HepG2 (cell line): ENCODE results near the gene ZNF341. TPM values are rescaled to one million over a fixed set of nuclear protein-coding genes. Genes with fewer than 3 reads are reported as not detected.

Experiments
- AHDC1 ChIP-seq: sonication (generic); formaldehyde crosslinking; IDR thresholded peaks from 2 replicates; pipeline ENCODE4 v1.5.1; 2020; ENCODE audit warnings: mild to moderate bottlenecking, missing genetic modification reagents, borderline replicate concordance
- ELF1 ChIP-seq: sonication (generic); formaldehyde crosslinking; IDR thresholded peaks from 2 replicates; pipeline ENCODE4 v1.4.0; 2020; ENCODE audit warnings: missing genetic modification reagents
- ETV5 ChIP-seq: IDR thresholded peaks from 2 replicates; pipeline ENCODE4 v1.6.1; 2018; ENCODE audit warnings: missing biosample characterization, missing genetic modification reagents, inconsistent platforms, borderline replicate concordance
- GRHL1 ChIP-seq: sonication (generic); formaldehyde crosslinking; conservative IDR thresholded peaks from 2 replicates; pipeline ENCODE4 v1.8.0; 2022; ENCODE audit warnings: missing genetic modification reagents
- HMG20B ChIP-seq: conservative IDR thresholded peaks from 2 replicates; pipeline ENCODE4 v1.6.1; 2016; ENCODE audit warnings: missing genetic modification reagents, missing compliant biosample characterization
- KLF15 ChIP-seq: sonication (generic); formaldehyde crosslinking; IDR thresholded peaks from 2 replicates; pipeline ENCODE4 v1.8.1; 2023; ENCODE audit warnings: borderline replicate concordance, mild to moderate bottlenecking, inconsistent platforms, missing genetic modification reagents, mixed read lengths
- MIER2 ChIP-seq: IDR thresholded peaks from 2 replicates; pipeline ENCODE4 v1.6.1; 2016; ENCODE audit warnings: missing biosample characterization, missing genetic modification reagents
- NFIB ChIP-seq: sonication (generic); formaldehyde crosslinking; IDR thresholded peaks from 2 replicates; pipeline ENCODE4 v1.9.0; 2021; ENCODE audit warnings: missing genetic modification reagents, mild to moderate bottlenecking, borderline replicate concordance
- PAF1 ChIP-seq: IDR thresholded peaks from 2 replicates; pipeline ENCODE4 v1.6.1; 2016; ENCODE audit warnings: missing genetic modification reagents, missing compliant biosample characterization
- PBX2 ChIP-seq: IDR thresholded peaks from 2 replicates; pipeline ENCODE4 v1.6.1; 2016; ENCODE audit warnings: control low read depth
- PHF21A ChIP-seq: sonication (generic); formaldehyde crosslinking; IDR thresholded peaks from 2 replicates; pipeline ENCODE4 v1.5.0; 2020; ENCODE audit warnings: mild to moderate bottlenecking, missing genetic modification reagents
- SMAD3 ChIP-seq: sonication (generic); formaldehyde crosslinking; IDR thresholded peaks from 2 replicates; pipeline ENCODE4 v1.4.0; 2020; ENCODE audit warnings: missing genetic modification reagents
- SNAPC2 ChIP-seq: sonication (generic); formaldehyde crosslinking; IDR thresholded peaks from 2 replicates; pipeline ENCODE4 v1.8.1; 2022; ENCODE audit warnings: mild to moderate bottlenecking, missing genetic modification reagents
- ZNF292 ChIP-seq: sonication (generic); formaldehyde crosslinking; IDR thresholded peaks from 2 replicates; pipeline ENCODE4 v1.8.1; 2022; ENCODE audit warnings: mild to moderate bottlenecking, low read depth, missing genetic modification reagents, borderline replicate concordance
- ZNF331 ChIP-seq: sonication (generic); formaldehyde crosslinking; IDR thresholded peaks from 2 replicates; pipeline ENCODE4 v1.4.0; 2020; ENCODE audit warnings: missing genetic modification reagents
- ZNF441 ChIP-seq: sonication (generic); formaldehyde crosslinking; IDR thresholded peaks from 2 replicates; pipeline ENCODE4 v1.7.0; 2021; ENCODE audit warnings: missing genetic modification reagents, borderline replicate concordance
- ZNF674 ChIP-seq: sonication (generic); formaldehyde crosslinking; IDR thresholded peaks from 2 replicates; pipeline ENCODE4 v1.5.0; 2020; ENCODE audit warnings: low read depth, mild to moderate bottlenecking, missing genetic modification reagents
- polyA plus RNA-seq, 8 experiments: library from polyadenylated mRNA; depleted of rRNA in 3 of 8; stranded (reverse) in 7 of 8; unstranded in 1 of 8; fragments of >200 nt; fragmentation: Illumina TruSeq in 4 of 8; extraction: Trizol in 4 of 8; gene quantifications; 2 replicates each; pipeline versions ENCODE4 v1.2.1 to v1.2.3, GENCODE V29; 2011 to 2016; ENCODE audit warnings: low read depth in 4 of 8, missing spikeins in 1 of 8, mixed read lengths in 1 of 8; ENCODE audit not compliant: insufficient read depth in 1 of 8
- total RNA-seq, 5 experiments: library from RNA; depleted of rRNA; stranded (reverse); fragments of >200 nt; fragmentation: Illumina TruSeq; extraction: Trizol; gene quantifications; 2 replicates each; pipeline ENCODE4 v1.2.3, GENCODE V29; 2016; ENCODE audit warnings: low read depth in 1 of 5
- TF ChIP-seq, protein P1 (sequence below): sonication (generic); formaldehyde crosslinking; IDR thresholded peaks from 2 replicates; pipeline ENCODE4 v1.4.0; 2020; ENCODE audit warnings: mild to moderate bottlenecking, missing genetic modification reagents
- TF ChIP-seq, protein P2 (sequence below), 2 experiments: fragments of 450-650 bp in 1 of 2; sonication (generic) in 1 of 2; formaldehyde crosslinking; IDR thresholded peaks; 2 replicates each; pipeline versions ENCODE4 v1.5.0 to v1.8.0; 2020 to 2022; ENCODE audit warnings: mild to moderate bottlenecking in 1 of 2, missing genetic modification reagents in 1 of 2

ZNF341 gene
- total and polyA plus RNA-seq, 2 of the 13 experiments (the other 11 are each of a cell fraction or from before 2014, with no cell fraction given) = 1.1 to 2.2 TPM

DNA sequence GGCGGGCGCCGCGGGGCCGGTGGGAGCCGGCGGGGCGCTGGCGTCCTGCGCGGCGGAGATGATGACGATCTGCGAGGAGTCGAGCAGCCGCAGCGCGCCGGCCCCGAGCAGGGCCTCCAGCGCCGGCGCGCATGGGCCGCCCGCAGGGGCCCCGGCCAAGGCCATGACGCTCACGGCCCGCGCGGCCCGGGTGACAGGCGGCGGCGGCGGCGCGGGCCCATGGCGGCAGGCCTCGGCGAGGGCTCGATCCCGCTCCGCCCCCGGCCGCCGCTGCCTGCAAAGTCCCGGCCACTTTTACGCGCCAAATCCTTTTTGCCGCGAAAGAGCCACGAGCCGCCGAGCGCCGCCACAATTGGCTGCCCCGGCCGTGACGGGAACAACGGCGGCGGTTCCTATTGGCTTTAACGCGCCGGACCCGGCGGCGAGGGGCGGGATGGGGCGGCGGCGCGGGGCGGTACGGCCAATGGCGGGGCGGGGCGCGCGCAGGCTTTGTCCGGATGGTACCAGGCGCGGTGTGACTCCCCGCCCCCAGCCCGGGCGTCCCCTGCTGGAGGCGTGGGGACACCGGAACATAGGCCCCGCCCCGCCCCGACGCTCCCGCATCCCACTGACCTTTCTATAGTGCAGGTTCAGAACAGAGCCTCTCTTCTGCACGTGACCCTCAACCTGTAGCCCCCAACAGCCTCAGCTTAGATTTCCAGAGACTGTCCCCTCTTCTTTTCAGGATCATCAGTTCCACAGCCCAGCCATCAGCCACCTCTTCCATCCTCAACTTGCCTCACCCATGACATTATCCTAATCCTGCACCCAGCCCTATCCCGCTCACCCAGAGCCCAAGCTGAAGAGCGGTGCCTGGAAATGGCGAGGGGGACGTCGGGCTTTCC is 45.5 kb upstream of the ZNF341 start, which contains the start of gene E2F1 (continued):
- TF ChIP-seq SMAD3 (CRISPR knock-in tag) (peak; percentile 28; the same call in 1 of the 2 replicates), KLF15 (peak; percentile 68; the same call in 1 of the 2 replicates), NFIB (no peak), HMG20B (CRISPR knock-in tag) (0 out of 2 replicates have a peak, but pooled peaks have one; percentile 29), SNAPC2 (CRISPR knock-in tag) (no peak; the same call in 1 of the 2 replicates), PHF21A (CRISPR knock-in tag) (peak; percentile 80), ELF1 (CRISPR knock-in tag) (peak; percentile 58), ZNF292 (CRISPR knock-in tag) (no peak; the same call in 1 of the 2 replicates), ZNF674 (peak; percentile 76; the same call in 1 of the 2 replicates), PBX2 (CRISPR knock-in tag) (no peak), MIER2 (CRISPR knock-in tag) (no peak), AHDC1 (CRISPR knock-in tag) (no peak), PAF1 (CRISPR knock-in tag) (no peak), ZNF331 (CRISPR knock-in tag) (peak; percentile 72; the same call in 1 of the 2 replicates), ZNF441 (CRISPR knock-in tag) (peak; percentile 87; the same call in 1 of the 2 replicates), ETV5 (CRISPR knock-in tag) (peak; percentile 69), GRHL1 (CRISPR knock-in tag) (no peak)
- TF ChIP-seq, protein P1, sequence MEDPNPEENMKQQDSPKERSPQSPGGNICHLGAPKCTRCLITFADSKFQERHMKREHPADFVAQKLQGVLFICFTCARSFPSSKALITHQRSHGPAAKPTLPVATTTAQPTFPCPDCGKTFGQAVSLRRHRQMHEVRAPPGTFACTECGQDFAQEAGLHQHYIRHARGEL (CRISPR knock-in tag) = no peak
- TF ChIP-seq, protein P2, sequence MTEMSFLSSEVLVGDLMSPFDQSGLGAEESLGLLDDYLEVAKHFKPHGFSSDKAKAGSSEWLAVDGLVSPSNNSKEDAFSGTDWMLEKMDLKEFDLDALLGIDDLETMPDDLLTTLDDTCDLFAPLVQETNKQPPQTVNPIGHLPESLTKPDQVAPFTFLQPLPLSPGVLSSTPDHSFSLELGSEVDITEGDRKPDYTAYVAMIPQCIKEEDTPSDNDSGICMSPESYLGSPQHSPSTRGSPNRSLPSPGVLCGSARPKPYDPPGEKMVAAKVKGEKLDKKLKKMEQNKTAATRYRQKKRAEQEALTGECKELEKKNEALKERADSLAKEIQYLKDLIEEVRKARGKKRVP (CRISPR knock-in tag; IDR thresholded peaks at IDR 0.05) = peak in 1 of 2 experiments; percentile 87; a peak in 2 of 4 replicates
